ENCODE data around the gene NF1. TPM values are rescaled to one million over a fixed set of nuclear protein-coding genes. Genes with fewer than 3 reads are reported as not detected.
"Not testable (repeated sequence)": the region's sequence is repeated elsewhere in the genome, so short reads cannot be mapped to it uniquely, and the experiment has no call there.

The NF1 gene
- total RNA-seq, 1 experiment from 2014 or later, result 35.4 TPM

DNA sequence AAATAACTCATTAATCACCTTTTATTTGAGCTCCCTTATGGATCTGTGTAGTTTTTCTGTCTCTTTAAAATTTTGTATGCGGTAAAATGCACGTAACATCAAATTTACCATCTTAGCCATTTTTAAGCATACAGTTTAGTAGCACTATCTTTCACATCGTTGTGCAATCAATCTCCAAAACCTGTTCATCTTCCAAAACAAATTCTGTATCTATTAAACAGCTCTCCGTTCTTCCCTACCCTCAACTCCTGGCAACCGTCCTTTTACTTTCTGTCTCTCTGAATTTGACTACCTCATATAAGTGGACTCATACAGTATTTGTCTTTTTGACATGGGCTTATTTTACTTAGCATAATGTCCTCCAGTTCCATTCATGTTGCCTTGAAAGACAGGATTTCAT, 100.5 kb downstream of the NF1 start (continued):
- TF ChIP-seq, protein P1, sequence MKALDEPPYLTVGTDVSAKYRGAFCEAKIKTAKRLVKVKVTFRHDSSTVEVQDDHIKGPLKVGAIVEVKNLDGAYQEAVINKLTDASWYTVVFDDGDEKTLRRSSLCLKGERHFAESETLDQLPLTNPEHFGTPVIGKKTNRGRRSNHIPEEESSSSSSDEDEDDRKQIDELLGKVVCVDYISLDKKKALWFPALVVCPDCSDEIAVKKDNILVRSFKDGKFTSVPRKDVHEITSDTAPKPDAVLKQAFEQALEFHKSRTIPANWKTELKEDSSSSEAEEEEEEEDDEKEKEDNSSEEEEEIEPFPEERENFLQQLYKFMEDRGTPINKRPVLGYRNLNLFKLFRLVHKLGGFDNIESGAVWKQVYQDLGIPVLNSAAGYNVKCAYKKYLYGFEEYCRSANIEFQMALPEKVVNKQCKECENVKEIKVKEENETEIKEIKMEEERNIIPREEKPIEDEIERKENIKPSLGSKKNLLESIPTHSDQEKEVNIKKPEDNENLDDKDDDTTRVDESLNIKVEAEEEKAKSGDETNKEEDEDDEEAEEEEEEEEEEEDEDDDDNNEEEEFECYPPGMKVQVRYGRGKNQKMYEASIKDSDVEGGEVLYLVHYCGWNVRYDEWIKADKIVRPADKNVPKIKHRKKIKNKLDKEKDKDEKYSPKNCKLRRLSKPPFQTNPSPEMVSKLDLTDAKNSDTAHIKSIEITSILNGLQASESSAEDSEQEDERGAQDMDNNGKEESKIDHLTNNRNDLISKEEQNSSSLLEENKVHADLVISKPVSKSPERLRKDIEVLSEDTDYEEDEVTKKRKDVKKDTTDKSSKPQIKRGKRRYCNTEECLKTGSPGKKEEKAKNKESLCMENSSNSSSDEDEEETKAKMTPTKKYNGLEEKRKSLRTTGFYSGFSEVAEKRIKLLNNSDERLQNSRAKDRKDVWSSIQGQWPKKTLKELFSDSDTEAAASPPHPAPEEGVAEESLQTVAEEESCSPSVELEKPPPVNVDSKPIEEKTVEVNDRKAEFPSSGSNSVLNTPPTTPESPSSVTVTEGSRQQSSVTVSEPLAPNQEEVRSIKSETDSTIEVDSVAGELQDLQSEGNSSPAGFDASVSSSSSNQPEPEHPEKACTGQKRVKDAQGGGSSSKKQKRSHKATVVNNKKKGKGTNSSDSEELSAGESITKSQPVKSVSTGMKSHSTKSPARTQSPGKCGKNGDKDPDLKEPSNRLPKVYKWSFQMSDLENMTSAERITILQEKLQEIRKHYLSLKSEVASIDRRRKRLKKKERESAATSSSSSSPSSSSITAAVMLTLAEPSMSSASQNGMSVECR (CRISPR knock-in tag; IDR thresholded peaks at IDR 0.05; ENCODE audit: borderline replicate concordance), result no peak
- TF ChIP-seq CBFB (CRISPR knock-in tag; IDR thresholded peaks at IDR 0.05; ENCODE audit: low read depth) (no peak), ZNF416 (CRISPR knock-in tag; IDR thresholded peaks at IDR 0.05) (no peak), ZNF396 (CRISPR knock-in tag; IDR thresholded peaks at IDR 0.05; ENCODE audit: borderline replicate concordance) (no peak), GABPB1 (CRISPR knock-in tag; IDR thresholded peaks at IDR 0.05) (no peak), NFYB (CRISPR knock-in tag; conservative IDR thresholded peaks at IDR 0.05; ENCODE audit: low read depth) (no peak), ELF4 (CRISPR knock-in tag; IDR thresholded peaks at IDR 0.05; ENCODE audit: low read depth) (no peak), OVOL2 (CRISPR knock-in tag; IDR thresholded peaks at IDR 0.05; ENCODE audit: borderline replicate concordance) (no peak), IRF2 (CRISPR knock-in tag; IDR thresholded peaks at IDR 0.05; ENCODE audit: borderline replicate concordance, low read depth) (no peak)
- TF ChIP-seq, protein P2, sequence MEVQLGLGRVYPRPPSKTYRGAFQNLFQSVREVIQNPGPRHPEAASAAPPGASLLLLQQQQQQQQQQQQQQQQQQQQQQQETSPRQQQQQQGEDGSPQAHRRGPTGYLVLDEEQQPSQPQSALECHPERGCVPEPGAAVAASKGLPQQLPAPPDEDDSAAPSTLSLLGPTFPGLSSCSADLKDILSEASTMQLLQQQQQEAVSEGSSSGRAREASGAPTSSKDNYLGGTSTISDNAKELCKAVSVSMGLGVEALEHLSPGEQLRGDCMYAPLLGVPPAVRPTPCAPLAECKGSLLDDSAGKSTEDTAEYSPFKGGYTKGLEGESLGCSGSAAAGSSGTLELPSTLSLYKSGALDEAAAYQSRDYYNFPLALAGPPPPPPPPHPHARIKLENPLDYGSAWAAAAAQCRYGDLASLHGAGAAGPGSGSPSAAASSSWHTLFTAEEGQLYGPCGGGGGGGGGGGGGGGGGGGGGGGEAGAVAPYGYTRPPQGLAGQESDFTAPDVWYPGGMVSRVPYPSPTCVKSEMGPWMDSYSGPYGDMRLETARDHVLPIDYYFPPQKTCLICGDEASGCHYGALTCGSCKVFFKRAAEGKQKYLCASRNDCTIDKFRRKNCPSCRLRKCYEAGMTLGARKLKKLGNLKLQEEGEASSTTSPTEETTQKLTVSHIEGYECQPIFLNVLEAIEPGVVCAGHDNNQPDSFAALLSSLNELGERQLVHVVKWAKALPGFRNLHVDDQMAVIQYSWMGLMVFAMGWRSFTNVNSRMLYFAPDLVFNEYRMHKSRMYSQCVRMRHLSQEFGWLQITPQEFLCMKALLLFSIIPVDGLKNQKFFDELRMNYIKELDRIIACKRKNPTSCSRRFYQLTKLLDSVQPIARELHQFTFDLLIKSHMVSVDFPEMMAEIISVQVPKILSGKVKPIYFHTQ (CRISPR knock-in tag; IDR thresholded peaks at IDR 0.05), result no peak
- TF ChIP-seq, protein P3, sequence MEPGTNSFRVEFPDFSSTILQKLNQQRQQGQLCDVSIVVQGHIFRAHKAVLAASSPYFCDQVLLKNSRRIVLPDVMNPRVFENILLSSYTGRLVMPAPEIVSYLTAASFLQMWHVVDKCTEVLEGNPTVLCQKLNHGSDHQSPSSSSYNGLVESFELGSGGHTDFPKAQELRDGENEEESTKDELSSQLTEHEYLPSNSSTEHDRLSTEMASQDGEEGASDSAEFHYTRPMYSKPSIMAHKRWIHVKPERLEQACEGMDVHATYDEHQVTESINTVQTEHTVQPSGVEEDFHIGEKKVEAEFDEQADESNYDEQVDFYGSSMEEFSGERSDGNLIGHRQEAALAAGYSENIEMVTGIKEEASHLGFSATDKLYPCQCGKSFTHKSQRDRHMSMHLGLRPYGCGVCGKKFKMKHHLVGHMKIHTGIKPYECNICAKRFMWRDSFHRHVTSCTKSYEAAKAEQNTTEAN (CRISPR knock-in tag; IDR thresholded peaks at IDR 0.05), result no peak

GRCh38 chr17:31198026-31198425, 103.2 kb downstream of the NF1 start:
- Mint-ChIP-seq H3K4me3 (no peak overlapping the region), H3K27ac (peak overlapping the region; percentile 4; the same call in 1 of the 2 replicates), H3K36me3 (no peaks in the 10 kb centered on the region)

DNA sequence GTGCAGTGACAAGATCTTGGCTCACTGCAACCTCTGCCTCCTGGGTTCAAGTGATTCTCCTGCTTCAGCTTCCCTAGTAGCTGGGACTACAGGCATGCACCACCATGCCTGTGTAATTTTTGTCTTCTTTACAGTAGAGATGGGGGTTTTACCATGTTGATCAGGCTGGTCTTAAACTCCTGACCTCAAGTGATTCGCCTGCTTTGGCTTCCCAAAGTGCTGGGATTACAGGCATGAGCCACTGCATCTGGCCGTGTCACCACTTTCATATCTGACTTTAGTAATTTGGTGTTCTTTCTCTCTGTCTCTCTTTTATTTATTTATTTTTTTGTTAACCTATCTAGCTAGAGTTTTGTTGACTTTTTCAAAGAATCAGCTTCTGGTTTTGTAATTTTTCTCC, 103.9 kb downstream of the NF1 start:
- H3K36me3 Mint-ChIP-seq; DNase-seq (ENCODE audit: low spot score); H3K4me3 Mint-ChIP-seq; CTCF ChIA-PET; H3K9me3 Mint-ChIP-seq; H3K27me3 Mint-ChIP-seq (ENCODE audit: low read depth); H3K4me1 Mint-ChIP-seq; ATAC-seq; POLR2A ChIA-PET; H3K27ac Mint-ChIP-seq: not testable (repeated sequence)

More at GRCh38 chr17:31198026-31198425, 103.2 kb downstream of the NF1 start:
- no peaks in the 10 kb centered on the region for H3K27me3 Mint-ChIP-seq (ENCODE audit: low read depth)
- CTCF ChIA-PET, result no interaction called here
- POLR2A ChIA-PET, result no interaction called here
- H3K9me3 Mint-ChIP-seq, result 0 out of 2 replicates have a peak, but pooled peaks cover 4% of the 10 kb centered on the region
- ATAC-seq (no peak), DNase-seq (ENCODE audit: low spot score) (no peak)
- H3K4me1 Mint-ChIP-seq, result no peaks in the 10 kb centered on the region
- TF ChIP-seq SMAD3 (CRISPR knock-in tag; IDR thresholded peaks at IDR 0.05; ENCODE audit: borderline replicate concordance) (no peak), GTF2I (CRISPR knock-in tag; conservative IDR thresholded peaks at IDR 0.05) (no peak)
